HCT116 (cell line): ENCODE results near the gene ZNF311. TPM values are rescaled to one million over a fixed set of nuclear protein-coding genes. Genes with fewer than 3 reads are reported as not detected.
A peak's percentile ranks its signal among the peaks of the same experiment; 100 is the strongest.

Experiments
- ATAC-seq: fragments of 200-7000 bp; cut with Tn5 transposase; 2 replicates; pipeline ENCODE4 v1.9.1; 2020; ENCODE audit warnings: mild to moderate bottlenecking, moderate library complexity
- Bru-seq: library from RNA; stranded (reverse); fragments of 400-500 nt; gene quantifications from one replicate; lab custom pipeline; 2021; lab: Mats Ljungman, UMichigan
- BruChase-seq, 2 experiments: library from RNA; stranded (reverse); fragments of 400-500 nt; gene quantifications; one replicate each; lab custom pipeline; 2021; lab: Mats Ljungman, UMichigan
- BruUV-seq: library from RNA; stranded (reverse); fragments of 400-500 nt; replicated peaks from 2 replicates; lab custom pipeline; 2021; lab: Mats Ljungman, UMichigan
- CTCF ChIA-PET: fragments of 300-600 bp; sonication (Branson Sonifier 250); formaldehyde crosslinking; loops from one replicate; lab custom pipeline; 2021; ENCODE audit warnings: antibody characterized with exemption; lab: Charles Lee
- POLR2A ChIA-PET: fragments of 300-600, 350-600 bp; sonication (Branson Sonifier 250); formaldehyde crosslinking; loops from one replicate; lab custom pipeline; 2021; ENCODE audit warnings: antibody characterized with exemption; lab: Charles Lee
- RAD21 ChIA-PET, 2 experiments: fragments of 300-600 bp; sonication (Branson Sonifier 250); formaldehyde crosslinking; loops; one replicate each; lab custom pipeline; 2023; ENCODE audit warnings: low total read pairs in 2 of 2; ENCODE audit not compliant: uncharacterized antibody in 2 of 2, unreplicated experiment in 2 of 2, low non-redundant PET in 1 of 2; lab: Charles Lee
- DNase-seq: peaks from one replicate; pipeline ENCODE4 v3.0.0-alpha.2; 2010; ENCODE audit warnings: low read depth, low spot score
- H2AFZ ChIP-seq: fragments of 200-600 bp; shearing (Covaris generic), sonication (generic); 2 replicates; pipeline ENCODE4 v1.6.1; 2017; ENCODE audit warnings: low read depth, mixed run types, mixed read lengths, antibody characterized with exemption, low read length; ENCODE audit not compliant: poor library complexity, severe bottlenecking
- H3K27ac ChIP-seq: 2 replicates; pipeline ENCODE4 v1.5.1; 2012; ENCODE audit warnings: low read depth, low read length
- H3K27me3 ChIP-seq: fragments of 200-600 bp; sonication (generic); 2 replicates; pipeline ENCODE4 v1.6.1; 2016; ENCODE audit warnings: mixed run types, low read length, mixed read lengths; ENCODE audit not compliant: insufficient read depth
- H3K36me3 ChIP-seq, 2 experiments: fragments of 200-500 bp in 1 of 2; fragments of 200-600 bp in 1 of 2; sonication (Bioruptor generic) in 1 of 2; sonication (generic) in 1 of 2; 2 replicates each; pipeline versions ENCODE4 v1.5.1 to v1.6.1; 2014 to 2016; ENCODE audit warnings: low read length in 2 of 2, inconsistent platforms in 1 of 2, mixed read lengths in 1 of 2, mixed run types in 1 of 2; ENCODE audit not compliant: insufficient read depth in 2 of 2, control insufficient read depth in 1 of 2
- H3K4me1 ChIP-seq, 2 experiments: fragments of 200-600 bp in 1 of 2; sonication (generic) in 1 of 2; 2 replicates each; pipeline versions ENCODE4 v1.5.1 to v1.6.1; 2012 to 2017; ENCODE audit warnings: low read length in 2 of 2, inconsistent platforms in 1 of 2, mild to moderate bottlenecking in 1 of 2, mixed read lengths in 1 of 2, mixed run types in 1 of 2, moderate library complexity in 1 of 2; ENCODE audit not compliant: insufficient read depth in 2 of 2, control insufficient read depth in 1 of 2
- H3K4me2 ChIP-seq: fragments of 200-600 bp; sonication (generic); 2 replicates; pipeline ENCODE4 v1.6.1; 2017; ENCODE audit warnings: mixed run types, low read length, mixed read lengths
- H3K4me3 ChIP-seq, 2 experiments: fragments of 200-600 bp in 1 of 2; sonication (generic) in 1 of 2; replicated peaks in 1 of 2; 2 replicates each; pipeline ENCODE4 v1.5.1; 2011 to 2016; ENCODE audit warnings: low read length in 2 of 2, control low read depth in 1 of 2, low read depth in 1 of 2, mild to moderate bottlenecking in 1 of 2, mixed read lengths in 1 of 2, mixed run types in 1 of 2
- H3K79me2 ChIP-seq: fragments of 200-600 bp; sonication (generic); 2 replicates; pipeline ENCODE4 v1.6.1; 2017; ENCODE audit warnings: mild to moderate bottlenecking, mixed run types, low read length, moderate library complexity, mixed read lengths; ENCODE audit not compliant: insufficient read depth
- H3K9ac ChIP-seq: fragments of 200-600 bp; sonication (generic); 2 replicates; pipeline ENCODE4 v1.6.1; 2016; ENCODE audit warnings: low read length, mixed read lengths
- H3K9me2 ChIP-seq: fragments of 200-600 bp; sonication (generic), shearing (Covaris generic); 2 replicates; pipeline ENCODE4 v1.6.1; 2017; ENCODE audit warnings: mixed run types, mild to moderate bottlenecking, moderate library complexity; ENCODE audit not compliant: insufficient read depth
- H3K9me3 ChIP-seq, 2 experiments: fragments of 200-500 bp in 1 of 2; fragments of 200-600 bp in 1 of 2; sonication (Bioruptor generic) in 1 of 2; sonication (generic) in 1 of 2; 2 replicates each; pipeline ENCODE4 v1.6.1; 2014 to 2017; ENCODE audit warnings: low read length in 2 of 2, mixed read lengths in 2 of 2, inconsistent platforms in 1 of 2, low read depth in 1 of 2, mild to moderate bottlenecking in 1 of 2, mixed run types in 1 of 2, moderate library complexity in 1 of 2; ENCODE audit not compliant: control insufficient read depth in 1 of 2, insufficient read depth in 1 of 2
- H4K20me1 ChIP-seq: fragments of 200-600 bp; sonication (generic), shearing (Covaris generic); 2 replicates; pipeline ENCODE4 v1.6.1; 2017; ENCODE audit warnings: mixed run types, mild to moderate bottlenecking, moderate library complexity; ENCODE audit not compliant: insufficient read depth
- ATF3 ChIP-seq: IDR thresholded peaks from 2 replicates; pipeline ENCODE4 v1.6.1; 2012
- CTCF ChIP-seq, 3 experiments: fragments of 200-600 bp in 1 of 3; sonication (generic) in 1 of 3; IDR thresholded peaks in 2 of 3; conservative IDR thresholded peaks in 1 of 3; 2 replicates each; pipeline ENCODE4 v1.5.1; 2012 to 2017; ENCODE audit warnings: low read depth in 2 of 3, low read length in 2 of 3, antibody characterized with exemption in 1 of 3, borderline replicate concordance in 1 of 3, control low read depth in 1 of 3, mild to moderate bottlenecking in 1 of 3, mixed read lengths in 1 of 3, mixed run types in 1 of 3, moderate library complexity in 1 of 3; ENCODE audit not compliant: insufficient read depth in 1 of 3
- EGR1 ChIP-seq: IDR thresholded peaks from 2 replicates; pipeline ENCODE4 v1.6.1; 2012; ENCODE audit warnings: low read depth
- POLR2A ChIP-seq: IDR thresholded peaks from 2 replicates; pipeline ENCODE4 v1.7.0; 2011; ENCODE audit warnings: borderline replicate concordance; ENCODE audit not compliant: insufficient read depth, insufficient read length; ENCODE audit errors: extremely low read depth
- POLR2AphosphoS5 ChIP-seq: IDR thresholded peaks from 2 replicates; pipeline ENCODE4 v1.6.1; 2011; ENCODE audit warnings: mild to moderate bottlenecking, low read depth, low read length, moderate library complexity
- RAD21 ChIP-seq: IDR thresholded peaks from 2 replicates; pipeline ENCODE4 v1.6.1; 2012; ENCODE audit warnings: low read depth, mild to moderate bottlenecking
- SRF ChIP-seq: IDR thresholded peaks from 2 replicates; pipeline ENCODE4 v1.6.1; 2012; ENCODE audit warnings: low read depth
- ZBTB33 ChIP-seq: IDR thresholded peaks from 2 replicates; pipeline ENCODE4 v1.6.1; 2011; ENCODE audit warnings: mild to moderate bottlenecking, low read length, moderate library complexity; ENCODE audit not compliant: insufficient replicate concordance; ENCODE audit errors: extremely low read depth
- intact Hi-C: fragments of 100-400 bp; cut with micrococcal nuclease; formaldehyde crosslinking; loops from 2 replicates; pipeline ENCODE4 v1.10.0; 2022
- long read RNA-seq: library from polyadenylated mRNA; unstranded; transcript quantifications from one replicate; pipeline ENCODE4 v2.0.0, GENCODE V29; 2021; ENCODE audit not compliant: unreplicated experiment
- polyA plus RNA-seq: library from polyadenylated mRNA; unstranded; fragments of >200 nt; gene quantifications from 2 replicates; pipeline ENCODE4 v1.2.1, GENCODE V29; 2012; ENCODE audit warnings: missing spikeins
- total RNA-seq: library from RNA; stranded (reverse); gene quantifications from one replicate; pipeline ENCODE4 v1.2.1, GENCODE V29; 2021; ENCODE audit not compliant: unreplicated experiment

Gene ZNF311
- total RNA-seq (not detected), Bru-seq, nascent RNA (percentile 7 among the genes with signal in this experiment), BruChase-seq, experiment 1, labeled RNA remaining after a 6-hour chase (percentile 7 among the genes with signal in this experiment), BruChase-seq, experiment 2, labeled RNA remaining after a 2-hour chase (percentile 7 among the genes with signal in this experiment)
- polyA plus RNA-seq = not detected in 2 replicates
- long read RNA-seq = 0 reads

GRCh38 chr6:29005183-29005885, at the start of gene ZNF311:
Gene ZNF311, minus strand, starts transcription at chr6:29005315. Its CDS starts 1,361 bp downstream, at chr6:29003954.
- Histone ChIP-seq H3K9me3 (no peaks in the 10 kb centered on the region), H4K20me1 (no peaks in the 10 kb centered on the region), H3K36me3 (no peaks in the 10 kb centered on the region), H2AFZ (no peak within 1 kb of the TSS), H3K4me3 (no peak within 1 kb of the TSS), H3K27me3 (no peaks in the 10 kb centered on the region), H3K27ac (no peak within 1 kb of the TSS), H3K9me2 (no peaks in the 10 kb centered on the region), H3K9ac (no peak within 1 kb of the TSS), H3K4me1 (no peaks in the 10 kb centered on the region), H3K79me2 (no peaks in the 10 kb centered on the region), H3K4me2 (no peak within 1 kb of the TSS)
- intact Hi-C loops = no loop called here
- BruUV-seq = no TSS peak
- ChIA-PET POLR2A (no interaction called here), RAD21 (no interaction called here), CTCF (no interaction called here)
- no peak for ATAC-seq
- no peak for DNase-seq
- TF ChIP-seq SRF = no peak
- no peak for TF ChIP-seq POLR2A
- no peak for TF ChIP-seq POLR2AphosphoS5
- TF ChIP-seq ZBTB33 = no peak
- no peak for TF ChIP-seq ATF3
- TF ChIP-seq EGR1 = no peak
- no peak for TF ChIP-seq CTCF (IDR thresholded peaks at IDR 0.05 in 2 of 3, conservative IDR thresholded peaks at IDR 0.05 in 1 of 3; ENCODE audit: borderline replicate concordance in 1 of 3, insufficient read depth in 1 of 3, low read depth in 2 of 3, low read length in 2 of 3)
- no peak for TF ChIP-seq RAD21
